ENCODE data around the gene TAF4B. TPM values are rescaled to one million over a fixed set of nuclear protein-coding genes. Genes with fewer than 3 reads are reported as not detected.

The TAF4B gene
- total RNA-seq, 2 experiments from 2014 or later, result 50.1 to 52.3 TPM

DNA sequence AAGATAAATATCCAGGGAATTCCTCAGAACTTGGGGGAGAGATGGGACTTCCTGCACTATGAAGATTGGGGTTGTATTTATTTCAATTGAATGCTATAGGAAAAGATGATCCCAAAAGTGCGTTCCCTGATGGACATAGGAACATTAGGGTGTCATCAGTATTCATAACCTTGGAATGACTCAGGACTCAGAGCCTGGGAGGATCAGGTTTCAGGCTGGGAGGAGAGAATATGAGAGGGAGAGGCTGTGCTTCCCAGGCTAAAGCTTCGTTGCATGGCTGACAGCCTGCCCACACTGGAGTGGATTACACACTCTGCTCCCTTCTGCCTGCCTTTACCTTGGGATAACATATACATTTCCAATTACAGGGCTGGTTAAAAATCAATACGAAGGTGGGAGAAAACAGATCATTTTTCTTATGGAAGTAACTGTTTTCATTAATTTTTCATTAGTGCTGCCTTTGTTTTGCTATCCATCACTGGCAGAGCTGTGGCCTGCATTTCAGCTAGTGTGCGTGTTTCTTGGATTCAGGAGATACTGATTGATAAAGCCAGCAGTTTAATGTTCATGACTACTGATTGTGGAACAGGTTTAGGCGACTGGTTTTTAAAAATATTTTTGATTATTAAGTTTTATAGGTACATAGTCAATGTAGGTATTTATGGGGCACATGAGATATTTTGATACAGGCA lies 203.4 kb downstream of the TAF4B start:
- no peak overlapping the region for H3K27ac ChIP-seq (ENCODE audit: low read depth, low read length, poor library complexity, severe bottlenecking)
- H3K4me1 ChIP-seq (ENCODE audit: insufficient read depth, low read length, poor library complexity, severe bottlenecking), result no peaks in the 10 kb centered on the region
- no peak for DNase-seq (ENCODE audit: low spot score)
- intact Hi-C loops (cut with micrococcal nuclease; ENCODE audit: unreplicated experiment), result no loop called here
- H3K9me3 ChIP-seq (ENCODE audit: low read length), result no peaks in the 10 kb centered on the region
- H3K9me2 ChIP-seq (ENCODE audit: insufficient read depth, low read length), result no peaks in the 10 kb centered on the region
- peak overlapping the region; percentile 12; the same call in 1 of the 2 replicates for H3K4me2 ChIP-seq (ENCODE audit: low read length)
- no peaks in the 10 kb centered on the region for H3K79me2 ChIP-seq (ENCODE audit: insufficient read depth, low read depth, low read length)
- no TSS peak for BruUV-seq (replicated peaks)
- no peak for TF ChIP-seq CTCF (conservative IDR thresholded peaks at IDR 0.05; ENCODE audit: low read length)
- TF ChIP-seq EZH2phosphoT487 (IDR thresholded peaks at IDR 0.05; ENCODE audit: borderline replicate concordance, low read depth, low read length), result no peak
- CTCF ChIA-PET (ENCODE audit: unreplicated experiment), result no interaction called here
- H4K20me1 ChIP-seq (ENCODE audit: insufficient read depth, low read length), result no peaks in the 10 kb centered on the region
- POLR2A ChIA-PET, result interaction anchor here (0.6 kb wide), 1 partner anchor 361 kb away, joined by 3 read pairs; no protein-coding TSS in a partner anchor
- H3K4me3 ChIP-seq (ENCODE audit: low read depth, low read length, poor library complexity, severe bottlenecking), result no peak overlapping the region
- H3K36me3 ChIP-seq (ENCODE audit: insufficient read depth, low read length), result no peaks in the 10 kb centered on the region
- H2AFZ ChIP-seq (ENCODE audit: low read length), result no peak overlapping the region

DNA sequence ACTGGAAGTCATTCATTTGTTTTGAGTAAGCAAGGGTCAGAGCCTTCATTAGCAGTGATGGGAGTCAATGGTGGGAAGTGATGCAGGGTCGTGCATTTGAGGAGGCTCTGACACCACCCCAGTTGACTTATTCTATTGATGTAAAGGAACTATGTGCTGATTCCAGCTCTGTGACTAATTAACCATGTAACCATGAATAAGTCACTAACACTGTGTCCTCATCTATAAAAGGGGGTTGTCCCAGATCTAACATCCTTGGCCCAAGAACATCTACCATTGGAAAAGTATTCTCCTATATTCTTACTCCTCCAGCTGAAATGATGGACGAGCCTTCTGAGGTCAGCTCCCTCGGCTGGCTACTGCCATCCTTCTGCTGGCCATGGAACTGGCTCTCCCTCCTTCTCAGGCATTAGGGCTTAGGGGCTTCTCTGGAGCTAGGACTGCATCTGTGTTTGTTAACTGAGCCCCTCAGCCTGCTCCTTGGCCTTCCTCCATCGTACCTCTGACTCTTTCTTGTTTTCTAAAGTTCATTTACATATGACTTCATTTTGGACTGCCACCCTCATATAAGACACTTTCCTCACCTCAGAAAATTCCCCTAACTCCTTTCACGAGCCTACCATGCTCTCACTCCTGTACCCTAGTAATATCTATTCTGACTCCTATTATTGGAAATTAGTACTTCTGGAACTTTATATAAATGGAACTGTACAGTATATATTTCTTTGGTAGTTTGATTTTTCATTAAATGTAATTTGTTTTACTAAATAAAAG lies 206.6 kb downstream of the TAF4B start:
- H3K4me3 ChIP-seq (ENCODE audit: low read depth, low read length, poor library complexity, severe bottlenecking), result no peak overlapping the region
- ChIA-PET POLR2A (interaction anchor here (1.5 kb wide), 1 partner anchor 8 kb away, joined by 8 read pairs; no protein-coding TSS in a partner anchor), CTCF (ENCODE audit: unreplicated experiment) (no interaction called here)
- BruUV-seq (replicated peaks), result no TSS peak
- H3K4me1 ChIP-seq (ENCODE audit: insufficient read depth, low read length, poor library complexity, severe bottlenecking), result no peaks in the 10 kb centered on the region
- no peaks in the 10 kb centered on the region for H3K36me3 ChIP-seq (ENCODE audit: insufficient read depth, low read length)
- H3K27ac ChIP-seq (ENCODE audit: low read depth, low read length, poor library complexity, severe bottlenecking), result no peak overlapping the region
- DNase-seq (ENCODE audit: low spot score), result no peak
- TF ChIP-seq CTCF (conservative IDR thresholded peaks at IDR 0.05; ENCODE audit: low read length) (no peak), EZH2phosphoT487 (IDR thresholded peaks at IDR 0.05; ENCODE audit: borderline replicate concordance, low read depth, low read length) (no peak)
- H3K9me2 ChIP-seq (ENCODE audit: insufficient read depth, low read length), result no peaks in the 10 kb centered on the region
- intact Hi-C loops (cut with micrococcal nuclease; ENCODE audit: unreplicated experiment), result no loop called here
- H3K4me2 ChIP-seq (ENCODE audit: low read length), result no peak overlapping the region
- no peaks in the 10 kb centered on the region for H3K9me3 ChIP-seq (ENCODE audit: low read length)
- H3K79me2 ChIP-seq (ENCODE audit: insufficient read depth, low read depth, low read length), result no peaks in the 10 kb centered on the region
- no peaks in the 10 kb centered on the region for H4K20me1 ChIP-seq (ENCODE audit: insufficient read depth, low read length)
- H2AFZ ChIP-seq (ENCODE audit: low read length), result no peak overlapping the region

DNA sequence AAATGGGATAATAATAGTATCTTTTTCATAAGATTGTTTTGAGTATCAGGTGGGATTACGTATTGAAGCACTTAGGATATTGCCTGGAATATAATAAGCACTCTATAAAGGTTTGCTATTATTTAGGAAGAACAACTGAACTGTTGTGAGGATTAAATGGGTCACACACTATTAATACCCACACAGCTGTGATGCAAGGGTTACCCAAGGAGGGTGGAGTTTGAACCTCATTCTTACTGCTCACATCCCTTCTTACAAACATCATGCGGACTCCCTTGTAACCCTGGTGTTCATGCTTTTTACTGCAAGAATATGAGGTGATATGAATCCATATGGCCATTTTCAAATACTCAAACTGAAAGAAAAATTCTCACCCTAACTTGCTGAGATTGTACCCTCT lies 208.6 kb downstream of the TAF4B start:
- DNase-seq (ENCODE audit: low spot score), result no peak
- CTCF ChIA-PET (ENCODE audit: unreplicated experiment), result no interaction called here
- no TSS peak for BruUV-seq (replicated peaks)
- intact Hi-C loops (cut with micrococcal nuclease; ENCODE audit: unreplicated experiment), result no loop called here
- POLR2A ChIA-PET, result interaction anchor here (0.6 kb wide), 1 partner anchor 51 kb away, joined by 3 read pairs; no protein-coding TSS in a partner anchor
- Histone ChIP-seq H3K9me2 (ENCODE audit: insufficient read depth, low read length) (no peaks in the 10 kb centered on the region), H2AFZ (ENCODE audit: low read length) (no peak overlapping the region), H3K36me3 (ENCODE audit: insufficient read depth, low read length) (no peaks in the 10 kb centered on the region), H3K4me1 (ENCODE audit: insufficient read depth, low read length, poor library complexity, severe bottlenecking) (peaks cover 15% of the 10 kb centered on the region), H3K9me3 (ENCODE audit: low read length) (no peaks in the 10 kb centered on the region), H3K27ac (ENCODE audit: low read depth, low read length, poor library complexity, severe bottlenecking) (no peak overlapping the region), H3K4me2 (ENCODE audit: low read length) (no peak overlapping the region), H3K4me3 (ENCODE audit: low read depth, low read length, poor library complexity, severe bottlenecking) (no peak overlapping the region), H3K79me2 (ENCODE audit: insufficient read depth, low read depth, low read length) (no peaks in the 10 kb centered on the region), H4K20me1 (ENCODE audit: insufficient read depth, low read length) (no peaks in the 10 kb centered on the region)
- TF ChIP-seq EZH2phosphoT487 (IDR thresholded peaks at IDR 0.05; ENCODE audit: borderline replicate concordance, low read depth, low read length), result no peak
- no peak for TF ChIP-seq CTCF (conservative IDR thresholded peaks at IDR 0.05; ENCODE audit: low read length)

Measured in OCI-LY7 (cell line).